Brain pericyte (primary cell): ENCODE results near the gene CPPED1.

Experiments used
- DNase-seq: peaks from one replicate; pipeline ENCODE4 v3.0.0-alpha.2; 2012; ENCODE audit warnings: low read depth, low spot score

Gene CPPED1

GRCh38 chr16:12737563-12737962 is 66.1 kb downstream of the CPPED1 start:
- DNase-seq = no peak

GRCh38 chr16:12735805-12736204 is 67.9 kb downstream of the CPPED1 start:
- DNase-seq = no peak

- DNase-seq = no peak
Measured at GRCh38 chr16:12732600-12732999, 71.1 kb downstream of the CPPED1 start.

GRCh38 chr16:12729448-12729847 is 74.2 kb downstream of the CPPED1 start:
- DNase-seq = peak; percentile 36

GRCh38 chr16:12728469-12728868 is 75.2 kb downstream of the CPPED1 start:
- no peak for DNase-seq

GRCh38 chr16:12724226-12724625 is 79.5 kb downstream of the CPPED1 start:
- no peak for DNase-seq

- DNase-seq = no peak
Measured at GRCh38 chr16:12723681-12724080, 80.0 kb downstream of the CPPED1 start.

- DNase-seq = peak; percentile 89
Measured at GRCh38 chr16:12721841-12722421, 81.8 kb downstream of the CPPED1 start.

- DNase-seq = no peak
Measured at GRCh38 chr16:12719972-12720371, 83.7 kb downstream of the CPPED1 start.

- no peak for DNase-seq
Measured at GRCh38 chr16:12716658-12717057, 87.0 kb downstream of the CPPED1 start.

GRCh38 chr16:12709807-12710206 is 93.9 kb downstream of the CPPED1 start:
- DNase-seq = no peak

GRCh38 chr16:12708266-12708665 is 95.4 kb downstream of the CPPED1 start:
- DNase-seq = no peak

- DNase-seq = no peak
Measured at GRCh38 chr16:12706628-12707027, 97.1 kb downstream of the CPPED1 start.

GRCh38 chr16:12704492-12705111 is 99.1 kb downstream of the CPPED1 start:
- DNase-seq = no peak

GRCh38 chr16:12703935-12704334 is 99.8 kb downstream of the CPPED1 start:
- no peak for DNase-seq

- DNase-seq = no peak
Measured at GRCh38 chr16:12700161-12700560, 103.5 kb downstream of the CPPED1 start.

- no peak for DNase-seq
Measured at GRCh38 chr16:12699161-12699560, 104.5 kb downstream of the CPPED1 start.

GRCh38 chr16:12697437-12697836 is 106.2 kb downstream of the CPPED1 start:
- DNase-seq = no peak

- no peak for DNase-seq
Measured at GRCh38 chr16:12695454-12695853, 108.2 kb downstream of the CPPED1 start.

- DNase-seq = no peak
Measured at GRCh38 chr16:12690024-12690423, 113.7 kb downstream of the CPPED1 start.

GRCh38 chr16:12688951-12689850 is 114.5 kb downstream of the CPPED1 start:
- DNase-seq = no peak

- peak; percentile 84 for DNase-seq
Measured at GRCh38 chr16:12685806-12686205, 117.9 kb downstream of the CPPED1 start.
